AG08395 (cell line): Measurements from ENCODE around the gene CCDC17.
A peak's percentile ranks its signal among the peaks of the same experiment; 100 is the strongest.
"Not testable (repeated sequence)": the region's sequence is repeated elsewhere in the genome, so short reads cannot be mapped to it uniquely, and the experiment has no call there.

ENCODE experiments used
- DNase-seq: peaks from one replicate; pipeline ENCODE4 v3.0.0; 2012; ENCODE audit warnings: mixed read lengths, low spot score

The CCDC17 gene

DNA sequence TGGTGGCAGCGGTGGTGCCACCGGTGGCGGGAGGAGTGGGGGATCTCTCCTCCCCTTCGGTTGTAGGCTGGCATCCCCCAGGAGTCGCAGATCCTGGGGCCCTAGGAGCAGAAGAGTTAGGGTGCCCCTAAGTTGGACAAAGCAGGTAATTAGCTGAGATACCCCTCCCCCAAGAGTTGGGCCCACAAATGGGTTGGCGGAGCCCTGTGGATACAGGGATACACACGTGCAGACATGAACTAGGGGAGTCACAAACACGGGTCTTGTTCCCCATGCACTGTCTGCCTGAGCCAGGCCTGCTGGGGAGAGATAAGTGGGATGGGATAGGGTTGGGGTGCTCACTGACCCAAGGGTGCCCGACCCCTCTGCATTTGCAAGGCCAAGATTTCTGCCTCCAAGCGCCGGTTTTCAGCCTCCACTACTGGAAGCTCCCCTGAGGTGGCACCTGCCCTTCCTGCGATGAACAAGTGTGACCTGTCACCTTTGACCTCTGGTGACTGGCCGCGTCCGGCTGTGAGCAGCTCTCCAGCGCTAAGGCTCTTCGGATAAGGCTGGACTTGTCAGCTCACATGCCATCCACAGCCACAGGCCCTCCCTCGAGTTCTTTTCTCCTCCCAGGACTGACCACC lies 1.8 kb downstream of the CCDC17 start:
- DNase-seq = no peak

- DNase-seq = no peak
Measured at GRCh38 chr1:45621501-45621836, 2.4 kb downstream of the CCDC17 start.

GRCh38 chr1:45620588-45621500 lies 3.0 kb downstream of the CCDC17 start:
- DNase-seq = no peak

GRCh38 chr1:45619149-45619921 lies 4.5 kb downstream of the CCDC17 start:
- DNase-seq = no peak

DNA sequence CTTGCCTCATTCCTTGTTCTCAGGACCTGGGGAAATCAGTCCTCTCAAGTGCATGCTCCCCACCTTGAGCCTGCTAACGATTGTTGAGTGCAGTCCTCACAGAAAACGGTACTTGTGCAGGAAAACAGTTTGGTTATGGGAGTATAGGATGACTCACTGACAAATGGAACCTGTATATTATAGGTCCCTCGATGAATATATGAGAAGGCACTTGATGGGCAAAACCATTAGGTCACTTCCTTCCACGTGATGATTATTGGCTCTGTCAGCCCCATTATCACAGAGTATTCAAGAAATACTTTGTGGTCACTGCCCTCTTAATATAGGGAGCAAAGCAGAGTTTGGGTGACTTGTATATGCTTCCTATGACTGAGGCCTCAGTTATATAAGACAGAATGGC lies 6.2 kb downstream of the CCDC17 start:
- DNase-seq = no peak

GRCh38 chr1:45615885-45616284 lies 8.0 kb downstream of the CCDC17 start:
- DNase-seq = no peak

DNA sequence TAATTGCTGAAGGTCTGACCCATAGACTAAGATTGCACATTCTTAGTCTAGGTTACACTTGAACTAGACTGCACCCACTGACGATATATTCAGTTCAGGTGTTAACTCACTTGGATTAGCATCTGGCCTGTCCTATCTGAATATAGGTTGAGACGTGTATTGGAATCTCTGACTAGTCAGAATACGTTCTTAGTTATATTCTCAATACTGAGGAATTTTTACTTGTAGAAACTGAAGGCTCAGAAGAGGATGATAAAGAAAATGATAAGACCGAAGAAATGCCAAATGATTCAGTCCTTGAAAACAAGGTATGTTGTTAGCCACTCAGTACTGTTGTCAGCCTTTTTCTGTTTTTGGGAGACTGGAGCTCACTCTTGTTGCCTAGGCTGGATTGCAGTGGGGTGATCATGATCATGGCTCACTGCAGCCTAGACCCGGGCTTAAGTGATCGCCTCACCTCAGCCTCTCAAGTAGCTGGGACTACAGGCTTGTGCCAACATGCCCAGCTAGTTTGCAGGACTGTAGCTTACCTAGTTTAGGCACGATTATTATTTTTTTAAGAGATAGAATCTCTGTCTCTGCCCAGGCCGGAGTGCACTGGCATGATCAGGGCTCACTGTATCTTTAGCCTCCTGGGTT lies 10.8 kb downstream of the CCDC17 start:
- no peak for DNase-seq

- no peak for DNase-seq
Measured at GRCh38 chr1:45610589-45611226, 13.1 kb downstream of the CCDC17 start.

GRCh38 chr1:45608175-45609156 lies 15.4 kb downstream of the CCDC17 start:
- no peak for DNase-seq

DNA sequence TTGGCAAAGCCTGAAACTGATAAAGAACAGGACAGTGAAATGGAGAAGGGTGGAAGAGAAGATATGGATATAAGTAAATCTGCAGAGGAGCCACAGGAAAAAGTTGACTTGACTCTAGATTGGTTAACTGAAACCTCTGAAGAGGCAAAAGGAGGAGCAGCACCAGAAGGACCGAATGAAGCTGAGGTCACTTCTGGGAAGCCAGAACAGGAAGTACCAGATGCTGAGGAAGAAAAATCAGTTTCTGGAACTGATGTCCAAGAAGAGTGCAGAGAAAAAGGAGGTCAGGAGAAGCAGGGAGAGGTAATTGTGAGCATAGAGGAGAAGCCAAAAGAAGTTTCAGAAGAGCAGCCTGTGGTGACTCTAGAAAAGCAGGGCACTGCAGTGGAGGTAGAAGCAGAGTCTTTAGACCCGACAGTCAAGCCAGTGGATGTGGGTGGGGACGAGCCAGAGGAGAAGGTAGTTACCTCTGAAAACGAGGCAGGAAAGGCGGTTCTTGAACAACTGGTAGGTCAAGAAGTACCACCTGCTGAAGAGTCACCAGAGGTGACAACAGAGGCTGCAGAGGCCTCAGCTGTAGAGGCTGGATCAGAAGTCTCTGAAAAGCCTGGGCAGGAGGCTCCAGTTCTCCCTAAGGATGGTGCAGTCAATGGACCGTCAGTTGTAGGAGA lies 16.3 kb downstream of the CCDC17 start:
- DNase-seq = no peak

- DNase-seq = no peak
Measured at GRCh38 chr1:45604239-45604638, 19.6 kb downstream of the CCDC17 start.

DNA sequence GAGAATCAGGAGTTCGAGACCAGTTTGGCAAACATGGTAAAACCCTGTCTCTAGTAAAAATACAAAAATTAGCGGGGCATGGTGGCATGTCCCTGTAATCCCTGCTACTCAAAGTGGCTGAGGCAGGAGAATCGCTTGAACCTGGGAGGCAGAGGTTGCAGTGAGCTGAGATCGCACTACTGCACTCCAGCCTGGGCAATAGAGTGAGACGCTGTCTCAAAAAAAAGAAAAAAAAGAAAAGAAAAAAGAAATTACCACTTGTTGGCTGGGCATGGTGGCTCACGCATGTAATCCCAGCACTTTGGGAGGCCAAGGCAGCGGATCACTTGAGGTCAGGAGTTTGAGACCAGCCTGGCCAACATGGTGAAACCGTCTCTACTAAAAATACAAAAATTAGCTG lies 27.1 kb downstream of the CCDC17 start:
- not testable (repeated sequence) for DNase-seq

GRCh38 chr1:45594412-45594811 lies 29.4 kb downstream of the CCDC17 start:
- no peak for DNase-seq

DNA sequence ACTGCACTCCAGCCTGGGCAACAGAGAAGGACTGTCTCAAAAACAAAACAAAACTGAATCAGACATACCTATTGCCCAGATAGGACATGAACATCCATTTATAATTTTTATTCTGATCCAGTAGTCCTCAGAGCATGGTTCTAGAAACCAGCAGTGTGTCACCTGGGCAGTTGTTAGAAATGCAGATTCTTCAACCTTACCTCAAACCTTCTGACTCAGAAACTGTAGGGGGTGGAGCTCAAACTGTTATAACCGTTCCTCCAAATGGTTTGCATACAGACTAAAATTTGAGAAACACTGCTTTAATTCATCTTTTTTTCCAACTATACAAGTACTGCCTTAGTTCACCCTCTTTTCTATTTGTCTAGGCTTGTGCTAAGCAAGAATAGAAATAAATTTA lies 34.0 kb downstream of the CCDC17 start:
- no peak for DNase-seq

- DNase-seq = no peak
Measured at GRCh38 chr1:45586769-45587168, 37.1 kb downstream of the CCDC17 start.

DNA sequence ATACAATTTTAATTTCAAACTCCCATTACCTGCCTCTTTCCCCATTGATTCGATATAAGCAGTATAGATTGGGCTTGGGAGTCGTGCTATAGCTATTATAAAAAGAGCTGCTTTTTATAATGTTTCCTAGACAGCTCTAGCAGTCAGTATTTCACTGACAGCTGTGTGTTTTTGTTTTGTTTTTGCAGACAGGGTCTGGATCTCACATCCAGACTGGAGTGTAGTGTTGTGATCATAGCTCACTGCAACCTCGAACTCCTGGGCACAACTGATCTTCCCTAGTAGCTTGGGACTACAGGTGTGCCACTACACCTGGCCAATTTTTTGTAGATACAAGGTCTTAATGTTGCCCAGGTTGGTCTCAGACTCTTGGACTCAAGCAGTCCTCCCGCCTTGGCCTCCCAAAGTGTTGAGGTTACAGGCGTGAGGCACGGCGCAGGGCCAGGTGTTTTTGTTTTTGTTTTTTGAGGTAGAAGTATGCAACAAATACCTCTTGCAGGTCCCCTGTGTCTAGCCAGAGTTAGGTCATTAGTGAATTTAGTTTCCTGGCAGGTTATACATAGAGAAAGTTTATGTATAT lies 38.3 kb downstream of the CCDC17 start:
- DNase-seq = no peak

GRCh38 chr1:45585110-45585426 lies 38.8 kb downstream of the CCDC17 start:
- no peak for DNase-seq

DNA sequence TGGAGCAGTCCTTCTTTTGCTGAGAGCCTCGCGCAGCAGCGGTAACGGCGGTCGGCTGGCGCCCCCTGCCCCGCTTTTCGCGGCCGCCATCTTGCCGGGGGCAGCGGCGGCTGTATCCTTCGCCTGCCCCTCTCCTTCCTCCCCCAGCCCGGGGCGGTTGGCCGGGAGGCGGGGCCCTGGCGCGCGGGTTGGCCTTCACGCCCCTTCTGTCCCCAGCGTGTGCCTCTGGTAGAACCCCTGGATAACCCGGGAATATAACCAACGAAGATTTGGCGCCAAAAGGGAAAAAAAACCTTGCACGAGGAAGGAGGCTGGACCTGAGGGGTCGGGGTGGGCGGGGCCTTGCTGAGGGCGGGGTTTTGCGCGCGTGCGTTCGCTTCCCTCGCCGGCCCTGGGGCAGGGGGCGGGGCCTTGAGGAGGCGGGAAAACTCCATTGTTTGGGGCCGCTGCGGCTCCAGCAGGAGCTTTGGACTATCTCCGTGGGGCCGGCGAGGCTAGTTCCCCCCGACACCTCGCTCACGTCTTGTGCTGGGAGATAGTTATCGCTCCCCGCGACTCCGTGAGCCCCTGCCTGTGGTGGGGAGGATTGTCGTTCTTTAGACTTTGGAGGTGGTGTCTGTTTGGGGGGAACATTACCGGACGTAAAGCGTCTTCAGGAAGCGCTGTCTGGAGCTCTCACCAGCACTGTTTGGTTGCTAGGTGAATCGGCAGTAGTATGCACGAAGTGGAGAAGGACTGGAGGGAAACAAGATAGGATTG lies 39.3 kb downstream of the CCDC17 start:
- DNase-seq = peak; percentile 96
